Stimulated activated CD8-positive, alpha-beta memory T cell treated with anti-CD3 and anti-CD28 coated beads, Interleukin-12 subunit alpha, Interleukin-12 subunit beta, amount 100 ng/mL, for 1 hour (primary cell): Measurements from ENCODE around the gene SHISAL1.

Experiments used
- DNase-seq: peaks from one replicate; pipeline ENCODE4 v3.0.0-alpha.2; 2020; ENCODE audit warnings: low read depth

Gene SHISAL1

GRCh38 chr22:44312766-44313165 lies at the start of gene SHISAL1:
Gene SHISAL1 (minus strand): TSS chr22:44312951. CDS start chr22:44300945, 12,006 bp downstream.
- no peak for DNase-seq

GRCh38 chr22:44361391-44362126 lies 48.8 kb upstream of the SHISAL1 start:
- no peak for DNase-seq

- DNase-seq = no peak
These were observed 48.1 kb upstream of the SHISAL1 start for GRCh38 chr22:44360668-44361381.

GRCh38 chr22:44360306-44360667 lies 47.5 kb upstream of the SHISAL1 start:
- no peak for DNase-seq

- DNase-seq = no peak
These were observed 46.9 kb upstream of the SHISAL1 start for GRCh38 chr22:44359496-44360110.

GRCh38 chr22:44358709-44359440 lies 46.1 kb upstream of the SHISAL1 start:
- no peak for DNase-seq

GRCh38 chr22:44357966-44358465 lies 45.3 kb upstream of the SHISAL1 start:
- no peak for DNase-seq

- DNase-seq = no peak
These were observed 44.7 kb upstream of the SHISAL1 start for GRCh38 chr22:44357296-44357965.

- DNase-seq = no peak
These were observed 42.9 kb upstream of the SHISAL1 start for GRCh38 chr22:44355716-44356070.

GRCh38 chr22:44354288-44354687 lies 41.5 kb upstream of the SHISAL1 start:
- DNase-seq = no peak

GRCh38 chr22:44353041-44353440 lies 40.3 kb upstream of the SHISAL1 start:
- DNase-seq = no peak

- no peak for DNase-seq
These were observed 39.8 kb upstream of the SHISAL1 start for GRCh38 chr22:44352378-44353035.

- DNase-seq = no peak
These were observed 39.1 kb upstream of the SHISAL1 start for GRCh38 chr22:44351685-44352377.

- DNase-seq = no peak
These were observed 38.3 kb upstream of the SHISAL1 start for GRCh38 chr22:44351037-44351436.

- no peak for DNase-seq
These were observed 36.8 kb upstream of the SHISAL1 start for GRCh38 chr22:44349594-44349993.

- no peak for DNase-seq
These were observed 36.3 kb upstream of the SHISAL1 start for GRCh38 chr22:44348971-44349560.

- DNase-seq = no peak
These were observed 34.8 kb upstream of the SHISAL1 start for GRCh38 chr22:44347549-44347948.

GRCh38 chr22:44347080-44347479 lies 34.3 kb upstream of the SHISAL1 start:
- no peak for DNase-seq

- DNase-seq = no peak
These were observed 33.1 kb upstream of the SHISAL1 start for GRCh38 chr22:44345872-44346271.

- DNase-seq = no peak
These were observed 31.7 kb upstream of the SHISAL1 start for GRCh38 chr22:44344407-44344806.
